Fibroblast of lung (primary cell): ENCODE data around the gene GNG12. TPM values are rescaled to one million over a fixed set of nuclear protein-coding genes. Genes with fewer than 3 reads are reported as not detected.

ENCODE experiments used
- DNase-seq, 2 donors: peaks; one replicate each; pipeline versions ENCODE4 v3.0.0 to v3.0.0-alpha.2; 2010; ENCODE audit warnings: low read depth in 2 of 2
- H2AFZ ChIP-seq: 2 replicates; pipeline ENCODE4 v1.5.1; 2012; ENCODE audit warnings: low read length, control low read depth, inconsistent platforms
- H3K27ac ChIP-seq: 2 replicates; pipeline ENCODE4 v1.5.1; 2011; ENCODE audit warnings: low read length, control low read depth; ENCODE audit not compliant: insufficient read depth
- H3K27me3 ChIP-seq: 2 replicates; pipeline ENCODE4 v1.5.1; 2011; ENCODE audit warnings: mild to moderate bottlenecking, low read length; ENCODE audit not compliant: control insufficient read depth, insufficient read depth
- H3K36me3 ChIP-seq: 2 replicates; pipeline ENCODE4 v1.5.1; 2011; ENCODE audit warnings: low read length; ENCODE audit not compliant: control insufficient read depth, insufficient read depth
- H3K4me1 ChIP-seq: 2 replicates; pipeline ENCODE4 v1.5.1; 2011; ENCODE audit warnings: low read length; ENCODE audit not compliant: control insufficient read depth, insufficient read depth; ENCODE audit errors: extremely low read depth
- H3K4me2 ChIP-seq: 2 replicates; pipeline ENCODE4 v1.5.1; 2011; ENCODE audit warnings: low read length, control low read depth; ENCODE audit not compliant: insufficient read depth; ENCODE audit errors: extremely low read depth
- H3K4me3 ChIP-seq, 4 experiments: fragments of 200-600 bp in 1 of 4; sonication (generic) in 1 of 4; replicated peaks in 1 of 4; 2 replicates each; pipeline ENCODE4 v1.5.1; 2011 to 2016; ENCODE audit warnings: low read length in 4 of 4, low read depth in 3 of 4, mild to moderate bottlenecking in 3 of 4, control low read depth in 2 of 4, inconsistent platforms in 1 of 4, mixed read lengths in 1 of 4; ENCODE audit not compliant: insufficient read depth in 1 of 4; ENCODE audit errors: control extremely low read depth in 1 of 4
- H3K79me2 ChIP-seq: 2 replicates; pipeline ENCODE4 v1.5.1; 2012; ENCODE audit warnings: mild to moderate bottlenecking, low read length, inconsistent platforms; ENCODE audit not compliant: control insufficient read depth, insufficient read depth
- H3K9ac ChIP-seq: 2 replicates; pipeline ENCODE4 v1.5.1; 2011; ENCODE audit warnings: mild to moderate bottlenecking, low read length, control low read depth; ENCODE audit not compliant: insufficient read depth
- H3K9me3 ChIP-seq: 2 replicates; pipeline ENCODE4 v1.5.1; 2012; ENCODE audit warnings: low read depth, low read length; ENCODE audit not compliant: control insufficient read depth, insufficient read depth
- H4K20me1 ChIP-seq: 2 replicates; pipeline ENCODE4 v1.5.1; 2011; ENCODE audit warnings: low read length; ENCODE audit not compliant: control insufficient read depth, insufficient read depth; ENCODE audit errors: extremely low read depth
- EZH2 ChIP-seq: IDR thresholded peaks from 2 replicates; pipeline ENCODE4 v1.5.1; 2012; ENCODE audit warnings: low read length, control low read depth, mild to moderate bottlenecking; ENCODE audit errors: missing control alignments
- polyA plus RNA-seq, 2 donors: library from polyadenylated mRNA; depleted of rRNA in 1 of 2; stranded (reverse) in 1 of 2; unstranded in 1 of 2; fragments of >200 nt; gene quantifications; 2 replicates each; pipeline ENCODE4 v1.2.1, GENCODE V29; 2011 to 2012; ENCODE audit warnings: missing spikeins in 1 of 2
- total RNA-seq: library from RNA; depleted of rRNA; stranded (reverse); fragments of >200 nt; gene quantifications from 2 replicates; pipeline ENCODE4 v1.2.1, GENCODE V29; 2014
- TF ChIP-seq, protein P1 (sequence below), 2 donors: IDR thresholded peaks in 1 of 2; conservative IDR thresholded peaks in 1 of 2; 1 replicate in 1 of 2; 2 replicates in 1 of 2; pipeline ENCODE4 v1.5.1; 2011 to 2012; ENCODE audit warnings: low read length in 2 of 2, control low read depth in 1 of 2, inconsistent platforms in 1 of 2, low read depth in 1 of 2, mild to moderate bottlenecking in 1 of 2

GNG12 gene
- total and polyA plus RNA-seq, 2 donors (not counting 1 experiment from before 2014, with no cell fraction given), result 127 to 241 TPM

DNA sequence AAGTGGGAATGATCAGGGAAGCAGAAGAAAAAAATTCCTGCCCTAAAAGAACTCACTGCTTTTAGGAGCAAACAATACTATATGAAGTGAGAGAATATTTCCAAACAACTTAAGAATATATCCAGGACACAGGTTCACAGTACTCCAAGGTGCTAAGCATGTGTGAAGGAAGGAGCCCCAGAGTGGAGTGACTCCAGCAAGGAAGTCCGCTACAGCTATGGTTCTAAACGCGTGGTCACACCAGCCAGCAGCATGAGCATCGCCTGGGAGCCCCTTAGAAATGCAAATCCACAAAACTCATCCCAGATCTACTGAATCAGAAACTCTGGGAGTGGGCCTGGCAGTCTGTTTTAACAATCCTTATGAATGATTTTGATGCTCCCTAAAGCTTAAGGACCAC lies 112.2 kb downstream of the GNG12 start:
- Histone ChIP-seq H3K9me3 (no peaks in the 10 kb centered on the region), H3K4me1 (peaks cover 30% of the 10 kb centered on the region), H3K9ac (no peak overlapping the region), H3K79me2 (peaks cover 11% of the 10 kb centered on the region), H3K36me3 (no peaks in the 10 kb centered on the region), H2AFZ (no peak overlapping the region), H3K27ac (no peak overlapping the region), H3K27me3 (no peaks in the 10 kb centered on the region), H3K4me3 (no peak overlapping the region), H4K20me1 (no peaks in the 10 kb centered on the region), H3K4me2 (no peak overlapping the region)
- no peak for TF ChIP-seq EZH2
- TF ChIP-seq, protein P1, sequence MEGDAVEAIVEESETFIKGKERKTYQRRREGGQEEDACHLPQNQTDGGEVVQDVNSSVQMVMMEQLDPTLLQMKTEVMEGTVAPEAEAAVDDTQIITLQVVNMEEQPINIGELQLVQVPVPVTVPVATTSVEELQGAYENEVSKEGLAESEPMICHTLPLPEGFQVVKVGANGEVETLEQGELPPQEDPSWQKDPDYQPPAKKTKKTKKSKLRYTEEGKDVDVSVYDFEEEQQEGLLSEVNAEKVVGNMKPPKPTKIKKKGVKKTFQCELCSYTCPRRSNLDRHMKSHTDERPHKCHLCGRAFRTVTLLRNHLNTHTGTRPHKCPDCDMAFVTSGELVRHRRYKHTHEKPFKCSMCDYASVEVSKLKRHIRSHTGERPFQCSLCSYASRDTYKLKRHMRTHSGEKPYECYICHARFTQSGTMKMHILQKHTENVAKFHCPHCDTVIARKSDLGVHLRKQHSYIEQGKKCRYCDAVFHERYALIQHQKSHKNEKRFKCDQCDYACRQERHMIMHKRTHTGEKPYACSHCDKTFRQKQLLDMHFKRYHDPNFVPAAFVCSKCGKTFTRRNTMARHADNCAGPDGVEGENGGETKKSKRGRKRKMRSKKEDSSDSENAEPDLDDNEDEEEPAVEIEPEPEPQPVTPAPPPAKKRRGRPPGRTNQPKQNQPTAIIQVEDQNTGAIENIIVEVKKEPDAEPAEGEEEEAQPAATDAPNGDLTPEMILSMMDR (conservative IDR thresholded peaks at IDR 0.05 in 1 of 2, IDR thresholded peaks at IDR 0.05 in 1 of 2; ENCODE audit: low read depth in 1 of 2, low read length in 2 of 2), result no peak
- no peak for DNase-seq

DNA sequence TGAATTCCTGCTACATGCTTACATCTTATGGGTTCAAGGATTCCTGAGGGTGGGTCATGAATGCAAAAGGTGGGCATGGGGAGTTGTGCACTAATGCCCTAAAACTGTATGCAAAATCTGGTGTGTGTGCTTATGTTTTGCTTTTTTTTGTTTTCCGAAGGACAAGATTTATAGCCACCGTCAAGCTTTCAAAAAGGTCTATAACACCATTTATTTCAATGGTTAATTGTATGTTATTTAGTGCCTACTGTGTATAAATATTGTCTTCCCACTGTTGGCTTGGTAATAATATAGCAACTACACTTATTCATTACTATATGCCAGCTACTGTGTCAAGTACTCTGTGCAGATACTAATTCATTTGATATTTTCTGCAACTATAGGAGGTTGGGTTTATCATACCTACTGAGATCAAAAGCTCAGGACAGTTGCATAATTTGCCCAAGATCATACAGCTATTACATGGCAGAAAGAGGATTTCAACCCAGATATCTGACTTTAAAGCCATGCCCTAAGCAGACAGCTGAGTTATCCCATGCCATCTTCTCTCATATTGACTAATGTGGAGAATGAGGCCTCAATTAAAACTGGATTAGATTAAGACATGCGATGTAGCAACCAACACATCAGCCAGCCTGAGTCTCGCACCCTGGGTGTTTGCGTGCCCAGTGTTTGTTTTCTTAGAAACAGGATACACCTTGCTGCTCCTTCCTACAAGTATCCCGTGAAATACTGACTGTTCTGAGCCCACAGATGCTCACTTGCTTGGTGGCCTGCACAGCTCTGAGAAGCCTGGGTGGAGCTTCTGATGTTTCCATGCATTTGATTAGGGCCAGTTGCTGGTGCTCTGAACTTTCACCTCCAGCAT lies 113.7 kb downstream of the GNG12 start:
- Histone ChIP-seq H3K4me1 (peaks cover 19% of the 10 kb centered on the region), H3K4me2 (no peak overlapping the region), H3K9me3 (no peaks in the 10 kb centered on the region), H3K36me3 (no peaks in the 10 kb centered on the region), H3K27me3 (no peaks in the 10 kb centered on the region), H3K79me2 (peaks cover 13% of the 10 kb centered on the region), H3K9ac (no peak overlapping the region), H3K27ac (no peak overlapping the region), H4K20me1 (no peaks in the 10 kb centered on the region), H3K4me3 (no peak overlapping the region), H2AFZ (no peak overlapping the region)
- TF ChIP-seq, protein P1 (conservative IDR thresholded peaks at IDR 0.05 in 1 of 2, IDR thresholded peaks at IDR 0.05 in 1 of 2; ENCODE audit: low read depth in 1 of 2, low read length in 2 of 2), result no peak
- TF ChIP-seq EZH2, result no peak
- no peak for DNase-seq

DNA sequence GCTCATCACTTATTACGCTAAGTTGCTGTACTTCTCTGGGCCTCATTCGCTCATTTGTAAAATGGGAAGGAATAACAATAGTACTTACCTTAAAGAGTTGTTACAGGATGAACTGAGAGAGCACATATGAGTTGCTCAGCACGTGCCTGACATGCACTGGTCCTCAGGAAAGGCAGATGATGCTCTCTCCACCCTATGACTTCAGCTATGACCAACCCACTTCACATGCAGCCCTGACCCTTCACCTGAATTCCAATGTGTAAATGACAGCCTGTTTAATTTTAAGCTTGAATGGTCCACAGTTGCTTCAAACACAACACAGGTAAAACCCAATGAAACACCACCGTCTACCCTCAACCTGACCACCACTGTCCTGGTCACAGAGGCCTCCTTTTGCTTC lies 115.4 kb downstream of the GNG12 start:
- no peaks in the 10 kb centered on the region for H3K36me3 ChIP-seq
- H3K79me2 ChIP-seq, result peaks cover 9% of the 10 kb centered on the region
- no peak overlapping the region for H3K4me2 ChIP-seq
- H3K27ac ChIP-seq, result no peak overlapping the region
- TF ChIP-seq, protein P1 (conservative IDR thresholded peaks at IDR 0.05 in 1 of 2, IDR thresholded peaks at IDR 0.05 in 1 of 2; ENCODE audit: low read depth in 1 of 2, low read length in 2 of 2), result no peak
- TF ChIP-seq EZH2, result no peak
- no peaks in the 10 kb centered on the region for H3K27me3 ChIP-seq
- H3K4me3 ChIP-seq, result no peak overlapping the region
- H3K9ac ChIP-seq, result no peak overlapping the region
- H2AFZ ChIP-seq, result no peak overlapping the region
- DNase-seq, result peak; percentile 45 to 67
- no peaks in the 10 kb centered on the region for H4K20me1 ChIP-seq
- H3K9me3 ChIP-seq, result no peaks in the 10 kb centered on the region
- peaks cover 24% of the 10 kb centered on the region for H3K4me1 ChIP-seq
